Measurements from ENCODE around the gene PLIN5.
"Not testable (repeated sequence)": the region's sequence is repeated elsewhere in the genome, so short reads cannot be mapped to it uniquely, and the experiment has no call there.

The PLIN5 gene

DNA sequence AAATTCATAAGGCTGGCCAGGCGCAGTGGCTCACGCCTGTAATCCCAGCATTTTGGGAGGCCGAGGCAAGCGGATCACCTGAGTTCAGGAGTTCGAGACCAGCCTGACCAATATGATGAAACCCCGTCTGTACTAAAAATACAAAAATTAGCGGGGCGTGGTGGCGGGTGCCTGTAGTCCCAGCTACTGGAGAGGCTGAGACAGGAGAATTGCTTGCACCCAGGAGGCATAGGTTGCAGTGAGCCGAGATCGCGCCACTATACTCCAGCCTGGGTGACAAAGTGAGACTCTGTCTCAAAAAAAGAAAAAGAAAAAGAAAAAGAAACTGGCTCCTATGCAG lies 6.8 kb upstream of the PLIN5 start:
- not testable (repeated sequence) for DNase-seq (ENCODE audit: low spot score in 2 of 2); H3K4me1 Mint-ChIP-seq; H3K4me3 Mint-ChIP-seq; H3K36me3 Mint-ChIP-seq; H3K27ac Mint-ChIP-seq; ATAC-seq (ENCODE audit: low read depth); H3K9me3 Mint-ChIP-seq
- H3K27me3 Mint-ChIP-seq, result peaks cover 14% of the 10 kb centered on the region

DNA sequence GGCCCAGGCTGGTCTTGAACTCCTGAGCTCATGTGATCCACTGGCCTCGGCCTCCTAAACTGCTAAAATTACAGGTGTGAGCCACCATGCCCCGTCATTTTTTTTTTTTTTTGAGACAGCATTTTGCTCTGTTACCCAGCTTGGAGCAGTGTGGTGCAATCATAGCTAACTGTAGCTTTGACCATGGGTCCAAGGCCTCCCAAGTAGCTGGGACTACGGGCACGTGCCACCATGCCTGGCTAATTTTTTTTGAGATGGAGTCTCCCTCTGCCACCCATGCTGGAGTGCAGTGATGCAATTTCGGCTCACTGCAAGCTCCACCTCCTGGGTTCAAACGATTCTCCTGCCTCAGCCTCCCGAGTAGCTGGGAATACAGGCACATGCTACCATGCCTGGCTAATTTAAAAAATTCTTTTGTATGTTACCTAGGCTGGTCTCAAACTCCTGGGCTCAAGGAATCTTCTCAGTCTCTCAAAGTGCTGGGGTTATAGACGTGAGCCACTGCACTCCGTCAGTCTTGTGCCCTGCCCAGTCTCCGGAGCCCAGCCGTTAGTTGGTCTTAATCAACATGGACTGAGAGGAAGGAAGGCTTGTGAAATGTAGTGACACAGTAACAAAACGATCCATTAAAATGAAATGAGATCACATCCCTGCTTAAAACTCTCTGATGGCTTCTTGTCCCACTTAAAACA lies 6.2 kb upstream of the PLIN5 start:
- no peak overlapping the region for H3K27ac Mint-ChIP-seq
- H3K9me3 Mint-ChIP-seq, result no peaks in the 10 kb centered on the region
- H3K27me3 Mint-ChIP-seq, result peaks cover 14% of the 10 kb centered on the region
- no peak for ATAC-seq (ENCODE audit: low read depth)
- no peak overlapping the region for H3K4me3 Mint-ChIP-seq
- H3K36me3 Mint-ChIP-seq, result no peaks in the 10 kb centered on the region
- peaks cover 4% of the 10 kb centered on the region for H3K4me1 Mint-ChIP-seq
- no peak for DNase-seq (ENCODE audit: low spot score in 2 of 2)

DNA sequence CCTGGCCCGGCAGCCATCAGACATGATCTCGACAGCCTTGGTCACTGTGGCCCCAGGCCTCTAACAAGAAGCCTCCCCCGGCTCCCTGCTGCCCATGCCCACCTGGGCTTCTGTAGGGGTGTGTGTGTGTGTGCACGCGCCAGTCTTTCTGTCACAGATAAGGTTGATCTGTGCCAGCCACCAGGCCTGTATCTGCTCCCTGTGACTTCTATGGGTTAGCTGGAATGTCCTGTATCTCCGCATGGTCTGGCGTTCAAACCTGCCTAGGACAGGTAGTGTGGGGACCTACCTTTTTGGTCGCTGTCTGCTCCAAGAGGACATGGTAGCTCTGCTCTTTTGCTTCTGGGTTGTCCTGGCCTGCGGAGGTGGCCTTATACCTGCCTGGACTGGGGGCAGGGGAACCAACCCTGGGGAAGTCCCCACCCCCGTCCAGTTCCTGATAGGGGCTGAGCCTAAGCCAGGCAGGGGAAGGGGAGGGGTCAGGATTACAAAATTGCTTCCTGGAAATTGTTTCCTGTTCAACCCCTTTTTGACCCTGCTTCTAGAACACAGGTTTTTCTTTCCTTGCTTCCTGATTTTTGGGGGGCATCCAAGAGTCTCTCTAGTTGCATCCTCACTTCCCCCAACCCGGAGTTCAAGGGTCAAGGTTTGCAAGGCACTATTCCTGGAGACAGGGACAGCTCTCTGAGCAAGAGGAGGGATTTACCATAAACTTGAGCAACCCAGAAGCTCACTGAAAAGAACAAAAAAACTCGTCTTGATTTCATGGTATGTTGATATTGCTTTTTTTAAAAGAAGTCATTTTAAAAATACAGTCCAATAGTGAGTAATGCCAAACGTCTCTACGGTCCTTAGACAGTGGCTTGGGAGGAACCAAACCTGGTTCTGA lies 4.9 kb upstream of the PLIN5 start, which contains the start of gene LRG1:
TSS of gene LRG1 (minus strand) at position 344 of the 889 bp plus-strand sequence. CDS start at position 321, 23 bp downstream.
- ATAC-seq (ENCODE audit: low read depth) (peak; percentile 62), DNase-seq (ENCODE audit: low spot score in 2 of 2) (no peak)
- no peak within 1 kb of the TSS for H3K27ac Mint-ChIP-seq
- H3K4me1 Mint-ChIP-seq, result peaks cover 4% of the 10 kb centered on the region
- H3K4me3 Mint-ChIP-seq, result peak within 1 kb of the TSS; percentile 25
- no peaks in the 10 kb centered on the region for H3K36me3 Mint-ChIP-seq
- H3K27me3 Mint-ChIP-seq, result peaks cover 13% of the 10 kb centered on the region
- no peaks in the 10 kb centered on the region for H3K9me3 Mint-ChIP-seq

DNA sequence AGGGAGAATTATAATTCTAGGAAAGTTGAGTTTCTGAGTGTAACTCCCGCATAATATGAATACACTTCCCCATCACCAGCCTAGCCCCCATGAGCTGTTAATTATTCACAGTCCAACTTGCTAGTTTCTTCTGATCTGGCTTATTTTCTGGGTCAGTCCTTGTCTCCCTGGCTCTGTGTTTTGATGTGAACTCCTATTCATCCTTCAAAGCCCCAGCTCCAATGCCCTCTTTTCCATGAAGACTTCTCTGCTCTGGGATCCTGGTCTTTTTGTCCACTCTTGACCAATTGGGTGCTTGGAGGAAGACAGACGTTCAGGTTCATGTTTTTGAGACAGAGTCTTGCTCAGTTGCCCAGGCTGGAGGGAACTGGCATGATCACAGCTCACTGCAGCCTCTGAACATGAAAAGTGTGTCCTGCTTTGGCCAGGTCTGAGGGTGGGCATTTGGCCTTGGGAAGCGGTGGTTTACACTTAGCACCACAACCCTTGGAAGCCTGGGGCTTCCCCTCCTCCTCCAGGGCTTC lies 4.2 kb upstream of the PLIN5 start:
- DNase-seq (ENCODE audit: low spot score in 2 of 2) (no peak), ATAC-seq (ENCODE audit: low read depth) (no peak)
- Mint-ChIP-seq H3K4me3 (no peak overlapping the region), H3K4me1 (peaks cover 4% of the 10 kb centered on the region), H3K36me3 (no peaks in the 10 kb centered on the region), H3K9me3 (no peaks in the 10 kb centered on the region), H3K27me3 (peaks cover 13% of the 10 kb centered on the region), H3K27ac (no peak overlapping the region)

DNA sequence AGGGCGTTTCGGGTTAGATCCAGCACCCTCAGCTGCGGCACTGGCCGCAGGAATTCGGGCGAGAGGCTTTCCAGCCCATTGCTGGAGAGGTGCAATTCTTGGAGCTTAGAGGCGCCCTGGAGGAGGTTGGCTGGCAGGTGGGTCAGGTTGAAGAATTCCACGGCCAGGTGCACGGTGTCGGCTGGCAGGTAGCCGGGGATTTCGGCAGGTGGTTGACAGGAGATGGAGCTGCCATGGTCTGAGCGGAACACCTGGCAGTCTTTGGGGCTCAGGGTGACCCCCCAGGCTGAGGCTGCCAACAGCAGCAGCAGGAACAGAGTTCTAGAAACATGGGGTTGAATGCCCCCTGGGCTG lies 3.6 kb upstream of the PLIN5 start:
- peaks cover 4% of the 10 kb centered on the region for H3K4me1 Mint-ChIP-seq
- no peak overlapping the region for H3K27ac Mint-ChIP-seq
- no peak for ATAC-seq (ENCODE audit: low read depth)
- H3K9me3 Mint-ChIP-seq, result no peaks in the 10 kb centered on the region
- no peak overlapping the region for H3K4me3 Mint-ChIP-seq
- H3K36me3 Mint-ChIP-seq, result no peaks in the 10 kb centered on the region
- no peak for DNase-seq (ENCODE audit: low spot score in 2 of 2)
- H3K27me3 Mint-ChIP-seq, result peaks cover 13% of the 10 kb centered on the region

DNA sequence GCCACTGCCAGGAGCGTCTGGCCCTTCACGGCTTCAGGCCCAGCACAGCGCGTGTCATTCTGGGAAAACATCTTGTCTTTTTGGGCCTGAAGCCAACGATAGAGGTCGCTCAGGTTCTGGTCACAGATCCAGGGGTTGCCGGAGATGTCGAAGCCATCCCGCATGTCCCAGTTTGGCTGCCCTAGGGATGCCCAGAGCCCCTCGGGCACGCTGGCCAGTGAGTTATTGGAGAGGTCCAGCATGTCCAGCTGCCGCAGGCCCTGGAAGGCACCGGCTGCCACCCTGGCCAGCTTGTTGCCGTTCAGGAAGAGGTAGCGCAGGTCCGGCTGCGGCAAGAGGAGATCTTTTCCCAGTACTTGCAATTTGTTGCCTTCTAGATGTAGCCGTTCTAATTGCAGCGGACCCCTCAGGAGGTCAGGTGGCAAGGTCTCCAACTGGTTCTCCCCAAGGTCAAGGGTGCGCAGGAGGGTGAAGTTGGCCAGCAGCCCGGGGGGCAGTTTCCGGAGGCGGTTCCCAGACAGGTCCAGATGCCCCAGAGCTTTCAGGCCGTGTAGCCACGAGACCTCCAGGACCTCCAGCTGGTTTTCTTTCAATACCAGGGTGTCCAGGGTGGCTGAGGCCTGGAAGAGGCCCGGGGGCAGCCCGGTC lies 3.1 kb upstream of the PLIN5 start:
- H3K4me3 Mint-ChIP-seq, result no peak overlapping the region
- H3K27ac Mint-ChIP-seq, result no peak overlapping the region
- H3K4me1 Mint-ChIP-seq, result peaks cover 4% of the 10 kb centered on the region
- ATAC-seq (ENCODE audit: low read depth), result no peak
- H3K9me3 Mint-ChIP-seq, result no peaks in the 10 kb centered on the region
- H3K27me3 Mint-ChIP-seq, result peaks cover 18% of the 10 kb centered on the region
- no peaks in the 10 kb centered on the region for H3K36me3 Mint-ChIP-seq
- DNase-seq (ENCODE audit: low spot score in 2 of 2), result no peak

DNA sequence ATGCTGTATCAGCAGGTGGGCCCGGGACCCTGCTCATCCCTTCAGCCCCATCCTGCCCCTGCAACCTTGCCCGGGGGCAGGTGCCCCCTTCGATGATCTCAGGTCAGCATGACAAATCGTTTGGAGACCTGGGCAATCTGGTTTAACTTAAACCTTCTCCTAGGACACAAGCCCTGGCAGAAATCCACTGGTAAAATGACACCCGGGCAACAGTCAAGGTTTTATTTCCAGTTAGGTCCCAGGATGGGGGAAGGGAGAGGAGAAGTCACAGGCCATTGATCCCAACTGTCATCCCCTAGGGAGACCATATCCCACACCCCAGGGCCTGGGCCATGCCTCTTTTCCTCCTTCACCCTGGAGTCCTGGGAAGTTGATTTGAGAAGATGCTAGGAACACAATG lies 1.8 kb upstream of the PLIN5 start:
- Mint-ChIP-seq H3K9me3 (no peaks in the 10 kb centered on the region), H3K27me3 (peaks cover 18% of the 10 kb centered on the region), H3K4me1 (peaks cover 4% of the 10 kb centered on the region)

DNA sequence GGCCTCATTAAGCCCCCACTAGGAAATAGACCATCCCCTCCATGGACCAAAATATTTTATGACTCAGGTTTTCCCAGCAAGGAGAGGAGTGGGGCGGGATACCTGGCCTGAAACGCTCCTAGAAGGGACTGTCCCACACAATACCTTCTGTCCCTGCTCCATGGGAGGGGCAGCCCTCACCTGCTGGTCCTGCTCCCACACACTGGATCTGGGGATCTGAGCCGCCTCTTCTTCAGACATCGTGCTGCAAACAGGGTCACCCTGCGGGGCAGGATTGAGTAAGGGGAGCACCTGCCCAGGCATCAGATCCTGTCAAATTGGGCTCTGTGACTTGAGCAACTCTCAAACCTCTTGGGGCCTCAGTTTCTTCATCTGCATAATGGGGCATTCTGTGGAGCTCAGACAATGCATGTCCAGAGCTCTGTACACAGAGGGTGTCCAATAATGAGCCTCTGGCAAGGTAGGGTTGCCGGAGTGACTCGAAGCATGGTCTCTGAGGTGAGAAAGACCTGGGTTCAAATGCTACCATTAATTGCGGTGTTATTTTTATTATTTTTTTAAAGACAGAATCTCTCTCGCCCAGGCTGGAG lies 1.1 kb downstream of the PLIN5 start:
- Mint-ChIP-seq H3K27me3 (peaks cover 17% of the 10 kb centered on the region), H3K36me3 (no peaks in the 10 kb centered on the region), H3K4me3 (no peak overlapping the region), H3K27ac (no peak overlapping the region), H3K9me3 (no peaks in the 10 kb centered on the region), H3K4me1 (peaks cover 2% of the 10 kb centered on the region)
- no peak for DNase-seq (ENCODE audit: low spot score in 2 of 2)
- no peak for ATAC-seq (ENCODE audit: low read depth)

More for the DNA sequence above, 1.8 kb upstream of the PLIN5 start:
- Mint-ChIP-seq H3K36me3 (no peaks in the 10 kb centered on the region), H3K4me3 (no peak overlapping the region), H3K27ac (no peak overlapping the region)
- ATAC-seq (ENCODE audit: low read depth) (no peak), DNase-seq (ENCODE audit: low spot score in 2 of 2) (no peak)

DNA sequence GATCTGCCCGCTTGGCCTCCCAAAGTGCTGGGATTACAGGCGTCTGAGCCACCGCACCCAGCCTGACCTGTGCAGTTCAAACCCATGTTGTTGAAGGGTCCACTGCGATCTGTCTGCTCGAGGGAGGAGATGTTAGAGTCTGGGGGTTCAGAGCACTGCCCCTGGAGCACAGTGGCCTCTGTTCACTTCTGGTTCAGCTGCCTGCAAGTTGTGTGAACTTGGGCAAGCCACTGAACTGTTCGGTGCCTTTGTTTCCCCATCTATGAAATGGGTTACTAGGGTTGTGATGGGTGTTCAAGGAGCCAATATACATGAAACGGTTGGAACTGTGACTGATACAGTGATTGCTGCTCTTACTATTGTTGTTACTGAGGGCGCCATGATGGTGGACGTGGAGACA lies 1.7 kb downstream of the PLIN5 start:
- Mint-ChIP-seq H3K9me3 (no peaks in the 10 kb centered on the region), H3K36me3 (no peaks in the 10 kb centered on the region), H3K27me3 (peaks cover 16% of the 10 kb centered on the region), H3K27ac (no peak overlapping the region), H3K4me1 (peaks cover 2% of the 10 kb centered on the region), H3K4me3 (no peak overlapping the region)
- ATAC-seq (ENCODE audit: low read depth) (no peak), DNase-seq (ENCODE audit: low spot score in 2 of 2) (no peak)

DNA sequence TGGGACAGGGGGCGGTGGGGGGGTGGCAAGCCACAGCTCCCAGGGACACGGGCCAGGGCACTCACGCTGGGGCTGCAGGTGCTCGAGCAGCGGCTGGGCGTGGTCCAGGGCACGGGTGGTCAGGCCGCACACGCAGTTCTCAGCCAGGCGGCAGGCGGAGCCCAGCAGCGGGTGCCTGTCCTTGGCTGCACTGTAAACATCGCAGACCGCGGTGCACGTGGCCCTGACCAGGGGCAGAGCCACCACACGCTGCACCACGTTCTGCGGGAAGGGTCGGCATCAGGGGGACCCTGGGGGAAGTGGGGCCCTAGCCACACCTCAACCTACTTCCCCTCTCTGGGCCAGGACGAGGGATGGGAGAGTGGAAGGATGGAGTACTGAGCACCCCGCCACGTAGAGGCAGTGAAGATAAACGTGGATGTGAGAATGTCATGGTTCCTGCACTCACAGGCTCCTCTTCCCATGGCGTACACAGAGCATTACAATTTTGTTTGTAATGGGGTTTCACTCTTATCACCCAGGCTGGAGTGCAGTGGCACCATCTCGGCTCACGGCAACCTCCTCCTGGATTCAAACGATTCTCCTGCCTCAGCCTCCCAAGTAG lies 3.4 kb downstream of the PLIN5 start:
- Mint-ChIP-seq H3K4me3 (no peak overlapping the region), H3K36me3 (no peaks in the 10 kb centered on the region), H3K9me3 (no peaks in the 10 kb centered on the region), H3K27ac (no peak overlapping the region), H3K27me3 (peaks cover 14% of the 10 kb centered on the region), H3K4me1 (peaks cover 2% of the 10 kb centered on the region)
- ATAC-seq (ENCODE audit: low read depth), result no peak
- no peak for DNase-seq (ENCODE audit: low spot score in 2 of 2)

DNA sequence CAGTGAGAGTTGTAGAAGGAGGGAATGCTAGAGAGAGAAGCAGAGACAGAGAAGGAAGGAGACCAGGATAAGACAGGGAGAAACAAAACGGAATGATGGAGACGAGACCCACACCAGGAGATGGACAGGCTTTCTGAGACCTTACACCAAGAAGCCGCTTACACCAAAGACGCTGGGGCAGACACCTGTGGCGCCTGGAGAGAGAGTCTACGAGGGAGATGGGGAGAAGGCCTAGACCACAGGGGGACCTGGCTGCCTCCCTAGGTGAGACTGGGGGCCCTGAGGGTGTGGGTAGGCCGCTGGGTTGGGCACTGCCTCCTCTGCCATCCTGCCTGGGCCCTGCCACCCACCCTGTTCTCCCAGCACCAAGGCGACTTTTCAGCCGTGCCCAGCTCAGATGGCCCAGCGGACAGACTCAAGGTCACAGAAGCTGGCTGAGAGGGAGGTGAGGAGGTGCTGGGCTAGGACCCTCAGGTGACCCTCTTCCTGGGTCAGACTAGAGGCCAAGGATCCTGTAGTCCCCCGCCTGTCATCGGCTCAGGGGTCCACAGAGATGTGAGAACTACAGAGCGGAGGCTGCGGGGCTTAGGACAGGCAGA lies 5.0 kb downstream of the PLIN5 start:
- no peaks in the 10 kb centered on the region for H3K36me3 Mint-ChIP-seq
- DNase-seq (ENCODE audit: low spot score in 2 of 2), result no peak

DNA sequence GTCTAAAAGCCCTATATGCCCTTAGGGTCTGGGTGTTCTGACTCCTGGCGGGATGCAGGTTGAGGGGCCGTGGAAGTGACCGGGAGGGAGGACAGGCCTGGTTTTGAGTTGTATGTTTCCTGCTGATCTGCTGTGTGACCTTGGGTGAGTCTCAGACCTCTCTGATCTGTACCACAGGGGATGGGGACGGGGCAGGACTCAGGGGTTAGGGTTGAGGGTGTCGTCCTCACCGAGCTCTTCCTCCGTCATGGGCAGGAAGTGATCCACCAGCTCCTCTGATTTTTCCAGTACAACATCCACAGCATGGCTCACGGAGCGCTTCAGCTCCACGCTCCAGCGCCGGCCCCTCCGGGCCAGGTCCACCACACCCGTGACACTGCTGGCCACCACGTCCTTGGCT lies 6.2 kb downstream of the PLIN5 start:
- ATAC-seq (ENCODE audit: low read depth) (no peak), DNase-seq (ENCODE audit: low spot score in 2 of 2) (no peak)
- Mint-ChIP-seq H3K36me3 (no peaks in the 10 kb centered on the region), H3K27ac (no peak overlapping the region), H3K4me1 (peaks cover 2% of the 10 kb centered on the region), H3K4me3 (no peak overlapping the region), H3K27me3 (peaks cover 12% of the 10 kb centered on the region), H3K9me3 (no peaks in the 10 kb centered on the region)

More for the DNA sequence above, 5.0 kb downstream of the PLIN5 start:
- ATAC-seq (ENCODE audit: low read depth), result no peak
- H3K4me1 Mint-ChIP-seq, result peaks cover 2% of the 10 kb centered on the region
- no peak overlapping the region for H3K27ac Mint-ChIP-seq
- peaks cover 12% of the 10 kb centered on the region for H3K27me3 Mint-ChIP-seq
- no peak overlapping the region for H3K4me3 Mint-ChIP-seq
- no peaks in the 10 kb centered on the region for H3K9me3 Mint-ChIP-seq

DNA sequence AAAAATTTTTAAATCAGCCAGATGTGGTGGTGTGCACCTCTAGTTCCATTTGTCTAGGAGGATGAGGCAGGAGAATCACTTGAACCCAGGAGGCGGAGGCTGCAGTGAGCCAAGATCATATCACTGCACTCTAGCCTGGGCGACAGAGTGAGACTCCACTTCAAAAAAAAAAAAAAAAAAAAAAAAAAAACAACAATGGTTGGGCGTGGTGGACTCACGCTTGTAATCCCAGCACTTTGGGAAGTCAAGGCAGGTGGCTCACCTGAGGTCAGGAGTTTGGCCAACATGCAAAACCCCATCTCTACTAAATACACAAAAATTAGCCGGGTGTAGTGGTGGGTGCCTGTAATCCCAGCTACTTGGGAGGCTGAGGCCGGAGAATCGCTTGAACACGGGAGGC lies 7.6 kb downstream of the PLIN5 start:
- ATAC-seq (ENCODE audit: low read depth); H3K4me3 Mint-ChIP-seq; H3K4me1 Mint-ChIP-seq; H3K27ac Mint-ChIP-seq; H3K27me3 Mint-ChIP-seq; H3K36me3 Mint-ChIP-seq; H3K9me3 Mint-ChIP-seq; DNase-seq (ENCODE audit: low spot score in 2 of 2): not testable (repeated sequence)
